ENCODE measurements around the gene RGS1.

DNA sequence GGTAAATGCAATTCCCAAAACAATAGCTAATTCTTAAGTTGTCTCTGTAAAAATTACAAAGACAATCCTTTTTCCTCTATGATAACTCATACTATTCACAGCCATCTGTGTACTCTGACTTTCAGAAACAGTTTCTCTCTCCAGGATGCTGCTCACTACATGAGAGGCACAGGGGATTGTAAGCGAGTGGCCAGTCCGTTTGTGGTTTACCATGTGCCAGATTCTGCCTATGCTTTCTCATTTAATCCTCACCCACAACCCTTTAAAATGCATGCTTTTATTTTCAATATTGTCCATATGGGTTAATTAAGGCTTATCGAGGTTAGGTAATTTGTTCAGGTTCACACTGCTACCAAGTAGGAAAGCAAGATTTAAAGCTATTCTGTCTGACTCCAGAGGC, 23.0 kb downstream of the RGS1 start:
- TF ChIP-seq, protein P1, sequence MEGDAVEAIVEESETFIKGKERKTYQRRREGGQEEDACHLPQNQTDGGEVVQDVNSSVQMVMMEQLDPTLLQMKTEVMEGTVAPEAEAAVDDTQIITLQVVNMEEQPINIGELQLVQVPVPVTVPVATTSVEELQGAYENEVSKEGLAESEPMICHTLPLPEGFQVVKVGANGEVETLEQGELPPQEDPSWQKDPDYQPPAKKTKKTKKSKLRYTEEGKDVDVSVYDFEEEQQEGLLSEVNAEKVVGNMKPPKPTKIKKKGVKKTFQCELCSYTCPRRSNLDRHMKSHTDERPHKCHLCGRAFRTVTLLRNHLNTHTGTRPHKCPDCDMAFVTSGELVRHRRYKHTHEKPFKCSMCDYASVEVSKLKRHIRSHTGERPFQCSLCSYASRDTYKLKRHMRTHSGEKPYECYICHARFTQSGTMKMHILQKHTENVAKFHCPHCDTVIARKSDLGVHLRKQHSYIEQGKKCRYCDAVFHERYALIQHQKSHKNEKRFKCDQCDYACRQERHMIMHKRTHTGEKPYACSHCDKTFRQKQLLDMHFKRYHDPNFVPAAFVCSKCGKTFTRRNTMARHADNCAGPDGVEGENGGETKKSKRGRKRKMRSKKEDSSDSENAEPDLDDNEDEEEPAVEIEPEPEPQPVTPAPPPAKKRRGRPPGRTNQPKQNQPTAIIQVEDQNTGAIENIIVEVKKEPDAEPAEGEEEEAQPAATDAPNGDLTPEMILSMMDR (IDR thresholded peaks at IDR 0.05), result no peak
- no peak for TF ChIP-seq POLR2A (IDR thresholded peaks at IDR 0.05)
- no peak for TF ChIP-seq POLR2AphosphoS5 (IDR thresholded peaks at IDR 0.05)
- no peak for TF ChIP-seq EP300 (IDR thresholded peaks at IDR 0.05; ENCODE audit: low read depth)

Data from transverse colon (tissue), 4 donors.